GM19328 (cell line): ENCODE data around the gene PDX1.

Experiments used
- ATAC-seq: cut with Tn5 transposase; IDR thresholded peaks from one replicate; pipeline ENCODE4 v1.9.1; 2021; ENCODE audit warnings: mild to moderate bottlenecking, moderate library complexity; ENCODE audit not compliant: unreplicated experiment

PDX1 gene

GRCh38 chr13:27919934-27920676 lies at the start of gene PDX1:
PDX1 (plus strand) TSS chr13:27920000; CDS start chr13:27920139, 139 bp downstream.
- no peak for ATAC-seq

- no peak for ATAC-seq
Measured at GRCh38 chr13:27878274-27878673, 41.5 kb upstream of the PDX1 start.

GRCh38 chr13:27889471-27889870 lies 30.3 kb upstream of the PDX1 start:
- ATAC-seq, result no peak

GRCh38 chr13:27896726-27897125 lies 23.1 kb upstream of the PDX1 start:
- ATAC-seq, result no peak

GRCh38 chr13:27904719-27905118 lies 15.1 kb upstream of the PDX1 start:
- ATAC-seq, result no peak

- no peak for ATAC-seq
Measured at GRCh38 chr13:27905650-27906049, 14.2 kb upstream of the PDX1 start.

GRCh38 chr13:27907121-27907787 lies 12.5 kb upstream of the PDX1 start:
- ATAC-seq, result no peak

GRCh38 chr13:27909378-27909777 lies 10.4 kb upstream of the PDX1 start:
- ATAC-seq, result no peak

GRCh38 chr13:27911521-27911920 lies 8.3 kb upstream of the PDX1 start:
- ATAC-seq, result no peak

GRCh38 chr13:27913160-27913559 lies 6.6 kb upstream of the PDX1 start:
- ATAC-seq, result no peak

GRCh38 chr13:27915301-27916207 lies 4.2 kb upstream of the PDX1 start:
- no peak for ATAC-seq

GRCh38 chr13:27917121-27917947 lies 2.5 kb upstream of the PDX1 start:
- ATAC-seq, result no peak

GRCh38 chr13:27918041-27918917 lies 1.5 kb upstream of the PDX1 start:
- no peak for ATAC-seq

- ATAC-seq, result no peak
Measured at GRCh38 chr13:27918918-27919658, 712 bp upstream of the PDX1 start.

GRCh38 chr13:27919659-27919933 lies 204 bp upstream of the PDX1 start:
- no peak for ATAC-seq

- ATAC-seq, result no peak
Measured at GRCh38 chr13:27920677-27921420, 1.0 kb downstream of the PDX1 start.

- ATAC-seq, result no peak
Measured at GRCh38 chr13:27921421-27921960, 1.7 kb downstream of the PDX1 start.
